Activated naive CD4-positive, alpha-beta T cell treated with anti-CD3 and anti-CD28 coated beads, Interleukin-2, amount 50 U/mL, for 16 hours (primary cell): Measurements from ENCODE around the gene SCUBE3.

Experiments used
- DNase-seq: peaks from one replicate; pipeline ENCODE4 v3.0.0-alpha.2; 2020

Gene SCUBE3

DNA sequence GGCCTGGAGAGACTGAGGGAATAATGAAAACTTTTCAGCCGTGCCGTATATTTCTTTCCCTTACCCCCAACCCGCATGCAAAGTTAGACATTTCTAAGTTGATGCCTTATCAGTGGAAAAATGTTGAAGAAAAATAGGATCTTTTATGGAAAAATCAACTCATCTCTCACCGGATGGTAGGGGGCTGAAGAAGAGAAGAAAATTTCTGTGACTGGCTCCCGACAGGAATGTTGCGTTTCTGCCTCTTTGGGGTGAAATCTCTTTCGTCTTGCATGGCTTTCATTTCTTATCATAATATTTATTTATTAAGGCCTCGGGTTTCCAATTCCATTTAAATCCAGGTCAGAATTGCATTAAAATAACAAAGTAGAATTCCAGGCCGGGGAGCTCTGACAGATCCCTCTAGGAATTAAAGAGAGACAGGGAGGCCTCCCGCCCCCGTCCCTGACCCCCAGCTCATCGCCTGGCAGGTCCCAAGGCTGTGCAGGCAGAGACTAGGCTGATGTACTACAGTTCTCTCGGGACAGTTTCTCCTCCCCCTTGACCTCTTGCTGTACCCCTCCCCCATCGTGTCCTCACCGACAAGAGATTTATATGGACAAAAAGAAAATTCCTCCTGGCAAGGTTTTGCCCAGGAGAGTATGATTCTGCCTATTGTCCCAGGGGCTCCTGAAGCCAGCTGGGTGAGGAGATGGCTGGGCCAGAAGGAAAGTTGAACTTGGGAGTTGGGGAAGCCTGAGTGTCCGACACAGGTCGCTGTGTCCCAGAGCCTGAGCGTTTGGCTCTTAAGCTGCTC lies 1.3 kb downstream of the SCUBE3 start:
- DNase-seq, result no peak

DNA sequence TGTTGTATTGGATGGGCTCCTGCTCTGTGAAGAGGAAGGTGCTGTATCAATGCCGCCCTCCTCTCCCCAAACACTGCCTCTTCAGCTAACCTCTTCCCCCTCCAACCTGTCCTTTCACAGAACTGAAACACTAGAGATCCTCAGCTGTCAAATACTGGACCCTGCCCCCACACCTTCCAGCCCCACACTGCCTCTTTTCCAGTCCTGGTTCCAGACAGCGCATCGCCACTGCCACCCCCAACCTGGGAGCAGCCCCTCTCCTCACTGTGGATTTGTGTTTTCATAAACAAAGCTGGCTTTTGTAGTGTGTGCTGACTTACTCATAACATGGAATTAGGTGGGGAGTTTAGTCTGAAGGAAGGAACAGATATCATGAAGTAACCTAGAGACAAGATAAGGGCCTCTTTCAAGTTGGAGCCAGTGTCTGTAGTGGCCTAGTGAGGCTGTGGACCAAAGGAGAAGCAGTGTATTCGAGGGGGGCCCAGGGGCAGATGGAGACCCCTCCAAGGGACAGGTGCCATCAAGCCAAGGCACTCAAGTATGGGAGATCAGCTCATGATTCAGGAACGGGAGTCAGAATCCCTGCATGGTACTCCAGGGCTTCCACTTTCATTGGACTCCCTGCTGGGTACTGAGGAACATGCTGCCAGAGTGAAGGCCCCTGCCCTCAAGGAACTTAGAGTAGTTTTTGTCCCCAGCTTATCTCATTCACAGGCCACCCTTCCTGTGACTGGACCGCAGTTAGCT lies 2.1 kb downstream of the SCUBE3 start:
- no peak for DNase-seq

DNA sequence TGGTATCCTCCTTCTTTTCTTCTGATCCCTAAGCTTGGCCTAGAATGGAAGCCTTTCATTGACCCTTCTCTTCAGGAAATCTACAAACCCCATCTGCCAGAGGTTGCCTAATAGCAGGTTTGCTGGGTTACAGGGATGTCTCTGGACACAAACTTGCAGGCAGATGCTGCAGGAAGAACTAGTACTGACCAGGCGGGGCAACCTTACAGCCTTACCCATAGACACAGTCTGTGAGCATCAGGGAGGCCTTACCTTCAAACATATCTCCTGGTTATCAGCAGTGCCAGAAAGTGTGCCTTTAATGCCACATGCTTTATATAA lies 2.6 kb downstream of the SCUBE3 start:
- no peak for DNase-seq

GRCh38 chr6:35216851-35217811 lies 3.4 kb downstream of the SCUBE3 start:
- DNase-seq, result no peak

GRCh38 chr6:35218021-35218420 lies 4.3 kb downstream of the SCUBE3 start:
- DNase-seq, result no peak

DNA sequence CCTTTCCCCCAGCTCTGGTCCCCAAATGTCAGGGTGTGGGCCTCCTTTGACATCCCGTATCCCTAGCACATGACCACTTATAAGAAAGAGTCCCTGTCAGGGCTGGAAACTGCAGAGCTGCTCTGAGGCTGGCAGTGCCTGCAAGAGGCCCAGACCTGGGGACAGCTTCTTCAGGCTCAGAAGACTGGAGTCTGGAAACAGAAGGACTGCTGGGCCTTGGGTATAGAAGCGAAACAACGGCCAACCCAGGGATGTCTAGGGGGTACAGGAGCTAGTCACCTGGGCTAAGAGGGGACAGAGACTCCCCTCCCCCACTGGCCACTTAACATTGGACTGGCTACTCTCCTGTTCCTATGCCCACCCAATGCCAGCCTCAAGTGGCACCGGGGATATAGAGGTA lies 4.7 kb downstream of the SCUBE3 start:
- no peak for DNase-seq

DNA sequence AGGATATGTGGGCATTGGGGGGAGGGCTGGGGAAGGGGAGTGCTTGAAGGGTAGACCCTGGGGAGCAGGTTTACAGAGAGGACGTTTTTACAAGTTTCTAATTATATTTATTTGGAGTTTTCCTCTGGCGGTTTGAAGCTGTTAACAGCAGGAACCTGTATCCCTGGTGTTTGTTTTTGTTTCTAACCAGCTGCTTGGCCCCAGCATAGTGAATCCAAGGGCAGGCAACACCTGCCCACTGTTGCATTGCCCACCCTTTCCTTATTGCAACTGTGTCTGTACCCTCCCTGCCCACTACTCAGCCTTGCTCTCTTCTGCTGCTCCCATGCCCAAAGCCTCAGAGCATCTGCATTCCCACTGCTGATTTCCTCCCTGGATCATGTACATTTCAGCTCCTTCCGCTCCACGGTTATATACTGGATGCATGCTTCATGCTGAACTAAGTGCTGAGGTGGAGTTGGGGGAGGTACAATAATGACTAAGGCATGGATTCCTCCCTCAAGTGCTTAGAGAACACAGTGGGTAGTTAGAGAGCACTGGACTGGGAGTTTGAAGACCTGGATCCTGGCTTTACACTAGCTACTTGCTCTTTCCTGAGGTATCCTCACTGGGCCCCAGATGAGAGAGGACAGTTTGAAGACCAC lies 6.0 kb downstream of the SCUBE3 start:
- no peak for DNase-seq

DNA sequence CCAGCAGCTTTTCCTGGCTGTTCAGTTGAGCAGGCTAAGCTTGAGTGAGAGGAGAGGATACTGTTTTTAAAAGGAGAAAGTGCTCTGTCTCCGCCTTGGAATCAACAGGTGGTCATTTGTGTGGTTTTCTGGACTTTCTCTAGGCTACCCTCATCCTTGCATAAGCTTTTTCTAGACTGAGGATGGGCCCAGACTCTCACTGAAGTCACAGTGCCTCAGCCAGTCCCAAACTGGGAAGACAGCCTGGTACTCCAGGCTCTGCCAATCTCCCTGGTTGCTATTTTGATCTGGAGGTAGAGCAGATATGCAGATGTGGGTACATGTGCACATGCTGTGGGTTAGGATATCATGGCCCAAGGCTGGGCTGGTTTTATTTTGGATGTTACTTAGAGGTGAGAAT lies 7.0 kb downstream of the SCUBE3 start:
- DNase-seq, result no peak

GRCh38 chr6:35223396-35223795 lies 9.6 kb downstream of the SCUBE3 start:
- no peak for DNase-seq

DNA sequence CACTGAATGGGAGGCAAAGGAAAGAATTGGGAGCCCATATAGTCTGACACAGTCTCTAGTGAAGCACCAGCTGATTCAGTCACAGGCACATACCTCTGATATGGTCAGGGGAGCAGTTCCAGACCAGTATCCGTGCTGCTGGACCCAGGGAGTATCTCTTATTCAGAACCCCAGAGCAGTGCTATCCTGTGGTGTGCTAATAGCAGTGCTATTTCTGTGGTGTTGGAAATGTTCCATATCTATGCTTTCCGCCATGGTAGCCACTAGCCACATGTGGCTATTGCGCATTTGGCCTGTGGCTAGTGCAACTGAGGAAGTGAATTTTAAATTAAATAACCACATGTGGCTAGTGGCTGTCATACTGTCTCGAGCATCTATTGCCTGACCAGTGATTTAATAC lies 11.0 kb downstream of the SCUBE3 start:
- no peak for DNase-seq

GRCh38 chr6:35228481-35228880 lies 14.7 kb downstream of the SCUBE3 start:
- DNase-seq, result no peak

GRCh38 chr6:35229304-35229703 lies 15.5 kb downstream of the SCUBE3 start:
- DNase-seq, result no peak

GRCh38 chr6:35230498-35230897 lies 16.7 kb downstream of the SCUBE3 start:
- no peak for DNase-seq

GRCh38 chr6:35230950-35231349 lies 17.2 kb downstream of the SCUBE3 start:
- DNase-seq, result no peak

GRCh38 chr6:35231563-35231962 lies 17.8 kb downstream of the SCUBE3 start:
- DNase-seq, result no peak

DNA sequence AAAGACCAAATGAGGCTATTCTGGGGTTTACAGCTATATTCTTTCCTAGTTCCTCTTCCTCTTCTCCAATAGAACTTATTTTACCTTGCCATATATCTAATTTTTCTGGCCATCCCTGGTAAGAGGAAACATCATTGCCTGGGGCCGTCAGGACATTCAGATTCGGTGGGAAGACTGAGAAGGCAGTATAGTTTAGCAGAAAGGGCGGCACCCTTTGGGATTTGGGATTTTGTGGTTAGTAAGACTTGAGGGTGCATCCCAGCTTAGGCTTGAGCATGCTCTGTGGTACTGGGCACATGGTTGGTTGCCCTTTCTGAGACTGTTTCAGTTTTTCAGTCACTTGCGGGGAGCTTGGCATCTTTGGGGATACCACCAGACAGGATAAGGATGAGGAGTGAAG lies 21.1 kb downstream of the SCUBE3 start:
- DNase-seq, result no peak

- no peak for DNase-seq
Measured at GRCh38 chr6:35236223-35236622, 22.5 kb downstream of the SCUBE3 start.

DNA sequence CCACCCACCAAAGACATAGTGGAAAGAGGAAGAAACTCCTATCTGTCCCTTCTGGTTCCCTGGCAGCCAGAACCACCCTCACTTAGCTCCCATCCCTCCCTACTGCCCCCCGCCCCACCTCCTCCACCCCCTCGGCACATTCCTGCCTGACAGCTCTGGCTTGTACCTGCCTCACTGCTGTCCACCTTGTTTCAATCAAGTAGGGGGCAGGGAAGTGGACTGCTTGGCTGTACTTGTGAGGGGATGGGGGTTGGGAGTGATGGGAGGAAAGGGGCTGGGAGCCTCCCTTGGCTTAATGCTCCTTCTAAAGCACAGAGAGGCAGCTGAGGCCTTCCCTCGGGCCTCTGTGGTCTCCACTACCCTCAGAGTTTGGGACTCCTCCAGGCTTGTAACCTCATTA lies 23.7 kb downstream of the SCUBE3 start:
- DNase-seq, result no peak

GRCh38 chr6:35238843-35239289 lies 25.1 kb downstream of the SCUBE3 start:
- DNase-seq, result no peak

DNA sequence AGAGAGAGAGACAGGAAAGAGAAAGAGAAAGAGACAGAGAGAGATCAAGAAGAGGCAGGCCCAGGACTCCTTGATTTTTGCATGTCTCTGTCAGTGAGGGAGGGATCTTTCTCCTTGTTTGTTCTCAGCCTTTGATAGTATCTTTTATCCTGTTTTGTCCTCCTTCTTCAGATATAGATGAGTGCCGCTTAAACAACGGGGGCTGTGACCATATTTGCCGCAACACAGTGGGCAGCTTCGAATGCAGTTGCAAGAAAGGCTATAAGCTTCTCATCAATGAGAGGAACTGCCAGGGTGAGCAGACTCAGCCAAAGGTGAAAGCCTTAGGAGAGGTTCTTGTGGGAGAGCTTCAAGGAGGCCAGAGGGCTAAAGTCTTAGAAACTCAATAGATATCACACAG lies 25.8 kb downstream of the SCUBE3 start:
- no peak for DNase-seq

DNA sequence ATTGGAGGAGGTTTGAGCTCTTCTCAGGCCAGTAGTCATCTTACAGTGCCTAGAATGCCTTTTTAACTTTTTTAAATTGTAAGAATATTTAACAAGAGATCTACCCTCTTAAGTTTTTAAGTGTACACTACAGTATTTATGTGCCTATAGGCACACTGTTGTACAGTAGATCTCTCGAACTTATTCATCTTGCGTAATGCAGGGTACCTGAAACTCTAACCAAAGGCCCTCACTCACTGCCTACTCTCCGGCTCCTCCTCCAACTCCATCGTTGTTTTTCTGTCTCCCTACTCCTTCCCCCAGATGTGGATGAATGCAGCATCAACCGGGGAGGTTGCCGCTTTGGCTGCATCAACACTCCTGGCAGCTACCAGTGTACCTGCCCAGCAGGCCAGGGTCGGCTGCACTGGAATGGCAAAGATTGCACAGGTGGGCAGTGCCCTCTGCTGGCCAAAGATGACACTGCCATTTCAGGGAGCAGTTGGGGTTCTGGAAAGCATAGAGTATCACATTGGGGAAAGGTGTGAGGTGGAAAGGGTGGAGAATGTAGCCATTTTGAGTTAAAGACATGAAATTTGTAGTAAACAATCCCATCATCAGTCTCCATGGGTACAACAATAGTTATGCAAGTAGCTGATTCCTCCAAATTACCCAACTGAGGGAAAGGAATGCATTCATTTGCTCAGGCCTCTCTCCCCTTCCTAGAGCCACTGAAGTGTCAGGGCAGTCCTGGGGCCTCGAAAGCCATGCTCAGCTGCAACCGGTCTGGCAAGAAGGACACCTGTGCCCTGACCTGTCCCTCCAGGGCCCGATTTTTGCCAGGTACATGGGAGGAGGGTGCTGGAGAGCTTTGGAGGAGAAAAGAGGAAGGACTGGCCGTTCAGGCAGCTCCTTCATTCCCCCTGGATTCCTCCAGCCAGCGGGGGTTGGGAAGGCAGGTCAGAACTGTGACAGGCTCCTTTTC lies 27.4 kb downstream of the SCUBE3 start:
- peak; percentile 75 for DNase-seq

DNA sequence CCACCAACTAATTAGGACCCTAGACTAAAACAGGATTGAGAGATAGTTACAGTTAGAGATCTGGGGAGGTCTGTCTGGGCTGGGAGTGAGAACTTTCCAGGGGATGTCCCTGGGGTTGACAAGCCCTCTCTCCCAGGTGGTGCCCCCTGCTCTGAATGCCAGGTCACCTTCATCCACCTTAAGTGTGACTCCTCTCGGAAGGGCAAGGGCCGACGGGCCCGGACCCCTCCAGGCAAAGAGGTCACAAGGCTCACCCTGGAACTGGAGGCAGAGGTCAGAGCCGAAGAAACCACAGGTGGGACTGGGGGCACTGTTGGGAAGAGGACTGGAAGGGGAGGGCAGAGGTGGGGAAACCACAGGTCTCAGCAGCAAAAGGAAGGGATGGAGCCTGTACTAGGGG lies 28.7 kb downstream of the SCUBE3 start:
- DNase-seq, result no peak
